Ascending aorta (tissue), 2 donors: ENCODE measurements around the gene VAV1. TPM values are rescaled to one million over a fixed set of nuclear protein-coding genes. Genes with fewer than 3 reads are reported as not detected.

Experiments
- DNase-seq, 2 donors: peaks; one replicate each; pipeline ENCODE4 v3.0.0-alpha.2; 2019; ENCODE audit warnings: low spot score in 2 of 2
- H3K27ac ChIP-seq, 2 donors: fragments of 200-600 bp; sonication (generic); one replicate each; pipeline ENCODE4 v1.5.1; 2016 to 2017; ENCODE audit warnings: mild to moderate bottlenecking in 1 of 2
- H3K27me3 ChIP-seq: fragments of 200-600 bp; sonication (generic); one replicate; pipeline ENCODE4 v1.5.1; 2017
- H3K36me3 ChIP-seq, 2 donors: fragments of 200-600 bp; sonication (generic); one replicate each; pipeline ENCODE4 v1.5.1; 2016
- H3K4me1 ChIP-seq, 2 donors: fragments of 200-600 bp; sonication (generic); one replicate each; pipeline ENCODE4 v1.5.1; 2016 to 2017; ENCODE audit warnings: mild to moderate bottlenecking in 1 of 2
- H3K4me3 ChIP-seq, 2 donors: fragments of 200-600 bp; sonication (generic); one replicate each; pipeline ENCODE4 v1.5.1; 2016 to 2017; ENCODE audit warnings: mild to moderate bottlenecking in 1 of 2
- H3K9me3 ChIP-seq, 2 donors: fragments of 200-600 bp; sonication (generic); one replicate each; pipeline ENCODE4 v1.5.1; 2016
- intact Hi-C: fragments of 100-400 bp; cut with DNase I; formaldehyde crosslinking; loops from one replicate; pipeline ENCODE4 v1.15.1; 2023
- total RNA-seq: library from RNA; depleted of rRNA; stranded (reverse); fragments of >200 nt; gene quantifications from one replicate; pipeline ENCODE4 v1.1.0, GENCODE V29; 2016
- TF ChIP-seq, protein P1 (sequence below), 3 experiments: fragments of 200-600 bp in 2 of 3; fragments of 450-650 bp in 1 of 3; sonication (generic) in 2 of 3; IDR thresholded peaks; one replicate each; pipeline ENCODE4 v1.5.1; 2016 to 2019; ENCODE audit warnings: antibody characterized with exemption in 3 of 3, mild to moderate bottlenecking in 1 of 3, moderate library complexity in 1 of 3

Gene VAV1
- total RNA-seq, 1 donor from 2014 or later: 4.4 TPM

DNA sequence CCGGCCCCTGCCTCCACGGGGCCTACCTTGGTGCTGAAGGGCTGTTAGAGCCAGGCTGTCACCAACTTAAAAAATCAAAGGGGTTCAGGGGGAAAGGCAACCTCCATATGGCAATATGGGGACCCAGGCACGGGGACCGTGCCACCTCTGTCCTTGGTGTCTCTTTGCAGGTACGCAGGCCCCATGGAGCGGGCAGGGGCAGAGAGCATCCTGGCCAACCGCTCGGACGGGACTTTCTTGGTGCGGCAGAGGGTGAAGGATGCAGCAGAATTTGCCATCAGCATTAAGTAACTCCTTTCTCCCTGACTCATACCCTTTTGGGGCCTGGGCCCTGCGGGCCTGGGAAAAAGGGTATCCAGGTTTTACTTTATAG lies 75.3 kb downstream of the VAV1 start:
- Histone ChIP-seq H3K4me1 (no peaks in the 10 kb centered on the region), H3K4me3 (no peak overlapping the region), H3K9me3 (no peaks in the 10 kb centered on the region), H3K27ac (no peak overlapping the region), H3K36me3 (no peaks in the 10 kb centered on the region), H3K27me3 (no peaks in the 10 kb centered on the region)
- no peak for DNase-seq
- TF ChIP-seq, protein P1, sequence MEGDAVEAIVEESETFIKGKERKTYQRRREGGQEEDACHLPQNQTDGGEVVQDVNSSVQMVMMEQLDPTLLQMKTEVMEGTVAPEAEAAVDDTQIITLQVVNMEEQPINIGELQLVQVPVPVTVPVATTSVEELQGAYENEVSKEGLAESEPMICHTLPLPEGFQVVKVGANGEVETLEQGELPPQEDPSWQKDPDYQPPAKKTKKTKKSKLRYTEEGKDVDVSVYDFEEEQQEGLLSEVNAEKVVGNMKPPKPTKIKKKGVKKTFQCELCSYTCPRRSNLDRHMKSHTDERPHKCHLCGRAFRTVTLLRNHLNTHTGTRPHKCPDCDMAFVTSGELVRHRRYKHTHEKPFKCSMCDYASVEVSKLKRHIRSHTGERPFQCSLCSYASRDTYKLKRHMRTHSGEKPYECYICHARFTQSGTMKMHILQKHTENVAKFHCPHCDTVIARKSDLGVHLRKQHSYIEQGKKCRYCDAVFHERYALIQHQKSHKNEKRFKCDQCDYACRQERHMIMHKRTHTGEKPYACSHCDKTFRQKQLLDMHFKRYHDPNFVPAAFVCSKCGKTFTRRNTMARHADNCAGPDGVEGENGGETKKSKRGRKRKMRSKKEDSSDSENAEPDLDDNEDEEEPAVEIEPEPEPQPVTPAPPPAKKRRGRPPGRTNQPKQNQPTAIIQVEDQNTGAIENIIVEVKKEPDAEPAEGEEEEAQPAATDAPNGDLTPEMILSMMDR (IDR thresholded peaks at IDR 0.05): no peak
- intact Hi-C loops: no loop called here

DNA sequence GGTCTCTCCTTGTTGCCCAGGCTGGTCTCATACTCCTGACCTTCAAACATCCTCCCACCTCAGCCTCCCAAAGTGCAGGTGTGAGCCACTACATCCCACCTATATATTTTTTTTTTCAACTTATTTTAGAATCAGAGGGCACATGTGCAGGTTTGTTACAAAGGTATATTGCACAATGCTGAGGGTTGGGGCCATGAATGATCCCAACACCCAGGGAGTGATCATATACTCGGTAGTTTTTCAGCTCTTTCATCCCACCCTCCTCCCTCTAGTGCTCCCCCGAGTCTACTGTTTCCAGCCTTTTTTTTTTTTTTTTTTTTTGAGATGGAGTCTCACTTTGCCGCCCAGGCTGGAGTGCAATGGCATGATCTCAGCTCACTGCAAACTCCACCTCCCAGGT lies 76.5 kb downstream of the VAV1 start:
- H3K9me3 ChIP-seq: no peaks in the 10 kb centered on the region
- H3K4me3 ChIP-seq: no peak overlapping the region
- TF ChIP-seq, protein P1 (IDR thresholded peaks at IDR 0.05): no peak
- no peak for DNase-seq
- no peaks in the 10 kb centered on the region for H3K27me3 ChIP-seq
- H3K27ac ChIP-seq: no peak overlapping the region
- H3K36me3 ChIP-seq: no peaks in the 10 kb centered on the region
- H3K4me1 ChIP-seq: no peaks in the 10 kb centered on the region
- intact Hi-C loops: no loop called here

DNA sequence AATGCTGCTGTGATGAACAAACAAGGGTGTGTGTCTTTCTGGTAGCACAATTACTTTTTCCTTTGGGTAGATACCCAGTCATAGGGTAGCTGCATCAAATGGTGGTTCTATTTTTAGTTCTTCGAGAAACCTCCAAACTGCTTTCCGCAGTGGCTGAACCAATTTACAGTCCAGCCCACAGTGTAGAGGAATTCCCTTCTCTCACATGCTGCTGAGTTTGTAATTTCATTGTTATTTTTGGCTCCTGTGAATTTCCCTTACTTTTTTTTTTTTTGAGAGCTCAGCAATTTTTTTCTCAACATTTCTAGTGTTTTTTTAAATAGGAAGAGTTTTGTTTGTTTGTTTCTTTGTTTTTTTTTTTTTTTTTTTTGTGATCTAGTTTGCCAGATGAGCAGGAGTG lies 77.4 kb downstream of the VAV1 start:
- intact Hi-C loops: no loop called here
- no peak overlapping the region for H3K4me3 ChIP-seq
- H3K27me3 ChIP-seq: no peaks in the 10 kb centered on the region
- TF ChIP-seq, protein P1 (IDR thresholded peaks at IDR 0.05): no peak
- H3K9me3 ChIP-seq: no peaks in the 10 kb centered on the region
- no peaks in the 10 kb centered on the region for H3K4me1 ChIP-seq
- no peak overlapping the region for H3K27ac ChIP-seq
- no peaks in the 10 kb centered on the region for H3K36me3 ChIP-seq
- no peak for DNase-seq

DNA sequence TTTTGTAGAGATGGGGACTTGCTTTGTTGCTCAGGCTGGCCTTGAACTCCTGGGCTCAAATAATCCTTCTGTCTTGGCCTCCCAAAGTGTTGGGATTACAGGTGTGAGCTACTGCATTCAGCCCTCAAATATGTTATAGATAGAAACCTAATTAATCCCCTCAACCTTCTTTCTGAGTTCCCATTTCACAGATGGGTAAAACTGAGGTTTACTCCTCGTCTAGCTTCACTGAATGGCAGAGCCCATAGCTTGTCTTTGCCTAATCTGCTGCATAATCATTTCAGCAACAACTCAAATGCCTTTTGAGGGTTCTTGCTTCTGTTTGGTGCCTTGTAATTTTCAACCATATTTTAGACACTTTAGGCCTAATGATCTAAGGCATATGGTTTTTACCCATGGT lies 78.9 kb downstream of the VAV1 start:
- Histone ChIP-seq H3K36me3 (no peaks in the 10 kb centered on the region), H3K9me3 (no peaks in the 10 kb centered on the region), H3K27me3 (no peaks in the 10 kb centered on the region), H3K4me3 (no peak overlapping the region), H3K27ac (no peak overlapping the region), H3K4me1 (no peaks in the 10 kb centered on the region)
- DNase-seq: no peak
- TF ChIP-seq, protein P1 (IDR thresholded peaks at IDR 0.05): no peak
- intact Hi-C loops: no loop called here

DNA sequence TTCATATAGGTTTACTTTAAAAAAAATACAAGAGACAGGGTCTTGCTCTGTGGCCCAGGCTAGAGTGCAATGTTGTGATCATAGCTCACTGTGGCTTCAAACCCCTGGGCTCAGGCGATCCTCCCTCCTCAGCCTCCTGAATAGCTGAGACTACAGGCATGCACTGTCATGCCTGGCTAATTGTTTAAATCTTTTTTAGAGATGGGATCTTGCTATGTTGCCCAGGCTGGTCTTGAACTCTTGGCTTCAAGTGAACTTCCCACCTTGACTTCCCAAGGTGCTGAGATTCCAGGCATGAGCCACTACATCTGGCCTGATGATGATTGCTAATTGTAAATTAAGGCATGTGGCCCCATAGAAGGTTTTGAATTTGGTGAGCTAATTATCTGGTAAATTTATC lies 79.5 kb downstream of the VAV1 start:
- no peak for DNase-seq
- Histone ChIP-seq H3K9me3 (no peaks in the 10 kb centered on the region), H3K36me3 (no peaks in the 10 kb centered on the region), H3K27me3 (no peaks in the 10 kb centered on the region), H3K4me1 (no peaks in the 10 kb centered on the region), H3K27ac (no peak overlapping the region), H3K4me3 (no peak overlapping the region)
- intact Hi-C loops: no loop called here
- TF ChIP-seq, protein P1 (IDR thresholded peaks at IDR 0.05): no peak

DNA sequence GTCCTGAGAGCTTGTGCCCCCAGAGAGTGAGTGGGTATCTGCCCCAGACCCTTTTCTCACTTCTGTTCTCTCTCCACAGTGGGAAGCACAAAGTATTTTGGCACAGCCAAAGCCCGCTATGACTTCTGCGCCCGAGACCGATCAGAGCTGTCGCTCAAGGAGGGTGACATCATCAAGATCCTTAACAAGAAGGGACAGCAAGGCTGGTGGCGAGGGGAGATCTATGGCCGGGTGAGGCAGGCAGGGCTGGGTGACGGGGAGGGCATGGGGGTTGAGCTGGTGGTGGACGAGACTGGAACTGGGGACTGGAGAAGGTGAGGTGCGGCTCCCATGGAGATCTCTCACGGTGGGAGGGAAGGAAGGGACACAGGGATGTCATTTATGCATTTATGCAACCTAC lies 81.4 kb downstream of the VAV1 start:
- H3K4me3 ChIP-seq: no peak overlapping the region
- no peaks in the 10 kb centered on the region for H3K36me3 ChIP-seq
- H3K27me3 ChIP-seq: no peaks in the 10 kb centered on the region
- H3K27ac ChIP-seq: no peak overlapping the region
- H3K9me3 ChIP-seq: no peaks in the 10 kb centered on the region
- TF ChIP-seq, protein P1 (IDR thresholded peaks at IDR 0.05): no peak
- intact Hi-C loops: no loop called here
- no peaks in the 10 kb centered on the region for H3K4me1 ChIP-seq
- no peak for DNase-seq
